Measurements from ENCODE around the gene TCFL5. TPM values are rescaled to one million over a fixed set of nuclear protein-coding genes. Genes with fewer than 3 reads are reported as not detected.

Gene TCFL5
- total RNA-seq, 1 donor from 2014 or later: 11.0 TPM

- H3K27me3 Mint-ChIP-seq (ENCODE audit: low read depth, unreplicated experiment): peaks cover 24% of the 10 kb centered on the region
- peak overlapping the region; percentile 80 for H3K4me3 Mint-ChIP-seq (ENCODE audit: unreplicated experiment)
- no peaks in the 10 kb centered on the region for H4K20me1 ChIP-seq (ENCODE audit: insufficient read depth, low read length)
- H3K4me1 ChIP-seq (ENCODE audit: insufficient read depth, low read length): peaks cover 32% of the 10 kb centered on the region
- no peak overlapping the region for H3K4me3 ChIP-seq (ENCODE audit: insufficient read depth, low read depth, low read length)
- no peak overlapping the region for H3K27ac ChIP-seq (ENCODE audit: low read depth, low read length)
- H3K9me3 Mint-ChIP-seq (ENCODE audit: unreplicated experiment): no peaks in the 10 kb centered on the region
- no peaks in the 10 kb centered on the region for H3K79me2 ChIP-seq (ENCODE audit: insufficient read depth, low read length)
- H3K27ac Mint-ChIP-seq (ENCODE audit: unreplicated experiment): peak overlapping the region; percentile 99
- peaks cover 21% of the 10 kb centered on the region for H3K4me1 Mint-ChIP-seq (ENCODE audit: low read depth, unreplicated experiment)
- peak overlapping the region; percentile 30 for H2AFZ ChIP-seq (ENCODE audit: low read depth, low read length)
- peaks cover 4% of the 10 kb centered on the region for H3K36me3 Mint-ChIP-seq (ENCODE audit: low read depth, unreplicated experiment)
- no peaks in the 10 kb centered on the region for H3K9me3 ChIP-seq (ENCODE audit: insufficient read depth, low read depth, low read length)
- TF ChIP-seq, protein P1, sequence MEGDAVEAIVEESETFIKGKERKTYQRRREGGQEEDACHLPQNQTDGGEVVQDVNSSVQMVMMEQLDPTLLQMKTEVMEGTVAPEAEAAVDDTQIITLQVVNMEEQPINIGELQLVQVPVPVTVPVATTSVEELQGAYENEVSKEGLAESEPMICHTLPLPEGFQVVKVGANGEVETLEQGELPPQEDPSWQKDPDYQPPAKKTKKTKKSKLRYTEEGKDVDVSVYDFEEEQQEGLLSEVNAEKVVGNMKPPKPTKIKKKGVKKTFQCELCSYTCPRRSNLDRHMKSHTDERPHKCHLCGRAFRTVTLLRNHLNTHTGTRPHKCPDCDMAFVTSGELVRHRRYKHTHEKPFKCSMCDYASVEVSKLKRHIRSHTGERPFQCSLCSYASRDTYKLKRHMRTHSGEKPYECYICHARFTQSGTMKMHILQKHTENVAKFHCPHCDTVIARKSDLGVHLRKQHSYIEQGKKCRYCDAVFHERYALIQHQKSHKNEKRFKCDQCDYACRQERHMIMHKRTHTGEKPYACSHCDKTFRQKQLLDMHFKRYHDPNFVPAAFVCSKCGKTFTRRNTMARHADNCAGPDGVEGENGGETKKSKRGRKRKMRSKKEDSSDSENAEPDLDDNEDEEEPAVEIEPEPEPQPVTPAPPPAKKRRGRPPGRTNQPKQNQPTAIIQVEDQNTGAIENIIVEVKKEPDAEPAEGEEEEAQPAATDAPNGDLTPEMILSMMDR (IDR thresholded peaks at IDR 0.05; ENCODE audit: insufficient read depth, low read depth, low read length): peak; percentile 98
- TF ChIP-seq EZH2 (IDR thresholded peaks at IDR 0.05; ENCODE audit: insufficient read depth, low read length): no peak
- no peak overlapping the region for H3K9ac ChIP-seq (ENCODE audit: low read length)
- H3K4me2 ChIP-seq (ENCODE audit: low read length): peak overlapping the region; percentile 63
- no peaks in the 10 kb centered on the region for H3K36me3 ChIP-seq (ENCODE audit: insufficient read depth, low read length)
- FAIRE-seq (no peak), DNase-seq (ENCODE audit: low read depth) (peak; percentile 70)
- H3K27me3 ChIP-seq (ENCODE audit: insufficient read depth, low read length): peaks cover 9% of the 10 kb centered on the region
These were observed 70.1 kb downstream of the TCFL5 start for GRCh38 chr20:62791301-62792181.

Other genes starting within 250 kb of the TCFL5 start
- 0.43 TPM in 1 of 2 replicates, not detected in the other for gene SLCO4A1, start 219.3 kb downstream of the TCFL5 start, total RNA-seq
- 0.10 and 0.16 TPM in 2 replicates for gene NTSR1, start 153.0 kb downstream of the TCFL5 start, total RNA-seq
- gene MRGBP, start 65.3 kb downstream of the TCFL5 start, total RNA-seq: 18.7 and 19.3 TPM in 2 replicates
- 93.4 and 96.5 TPM in 2 replicates for gene OGFR, start 57.0 kb downstream of the TCFL5 start, total RNA-seq
- 43.0 and 54.3 TPM in 2 replicates for gene COL9A3, start 44.8 kb downstream of the TCFL5 start, total RNA-seq
- gene DIDO1, start 64.7 kb upstream of the TCFL5 start, total RNA-seq: 39.0 and 39.2 TPM in 2 replicates
- 37.1 and 37.3 TPM in 2 replicates for gene GID8, start 76.3 kb upstream of the TCFL5 start, total RNA-seq
- 11.6 and 12.4 TPM in 2 replicates for gene SLC17A9, start 90.9 kb upstream of the TCFL5 start, total RNA-seq
- not detected in 2 replicates for gene BHLHE23, start 145.1 kb upstream of the TCFL5 start, total RNA-seq